DND-41 (cell line): ENCODE results near the gene THBS4.

Source experiments
- EZH2 ChIP-seq: IDR thresholded peaks from 3 replicates; pipeline ENCODE4 v1.6.1; 2012; ENCODE audit warnings: borderline replicate concordance, low read depth, mild to moderate bottlenecking, moderate library complexity, low read length, inconsistent platforms; ENCODE audit not compliant: severe bottlenecking
- TF ChIP-seq, protein P1 (sequence below): IDR thresholded peaks from 2 replicates; pipeline ENCODE4 v1.5.1; 2012; ENCODE audit warnings: borderline replicate concordance, low read length, moderate library complexity, mild to moderate bottlenecking; ENCODE audit not compliant: poor library complexity, severe bottlenecking; ENCODE audit errors: extremely low read depth

DNA sequence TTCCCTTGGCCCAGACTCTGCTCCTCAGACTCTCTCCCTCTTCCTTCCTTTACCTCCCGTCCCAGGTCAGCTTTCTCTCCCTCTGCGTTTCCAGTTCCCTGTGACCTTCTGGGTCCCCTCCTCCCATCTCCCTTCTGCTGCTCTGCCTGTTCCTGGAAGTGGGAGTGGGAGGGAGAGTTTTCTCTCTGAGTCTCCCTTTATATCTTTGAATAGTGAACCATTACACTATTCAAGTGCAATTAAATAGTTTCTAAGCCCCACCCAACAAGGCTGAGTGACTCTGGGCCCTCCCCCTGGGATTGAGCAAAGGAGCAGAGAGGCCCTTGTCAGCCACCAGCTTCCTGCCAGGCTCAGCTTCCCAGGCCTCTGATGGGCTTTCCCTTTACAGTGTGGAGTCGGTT, 34.8 kb downstream of the THBS4 start:
- TF ChIP-seq, protein P1, sequence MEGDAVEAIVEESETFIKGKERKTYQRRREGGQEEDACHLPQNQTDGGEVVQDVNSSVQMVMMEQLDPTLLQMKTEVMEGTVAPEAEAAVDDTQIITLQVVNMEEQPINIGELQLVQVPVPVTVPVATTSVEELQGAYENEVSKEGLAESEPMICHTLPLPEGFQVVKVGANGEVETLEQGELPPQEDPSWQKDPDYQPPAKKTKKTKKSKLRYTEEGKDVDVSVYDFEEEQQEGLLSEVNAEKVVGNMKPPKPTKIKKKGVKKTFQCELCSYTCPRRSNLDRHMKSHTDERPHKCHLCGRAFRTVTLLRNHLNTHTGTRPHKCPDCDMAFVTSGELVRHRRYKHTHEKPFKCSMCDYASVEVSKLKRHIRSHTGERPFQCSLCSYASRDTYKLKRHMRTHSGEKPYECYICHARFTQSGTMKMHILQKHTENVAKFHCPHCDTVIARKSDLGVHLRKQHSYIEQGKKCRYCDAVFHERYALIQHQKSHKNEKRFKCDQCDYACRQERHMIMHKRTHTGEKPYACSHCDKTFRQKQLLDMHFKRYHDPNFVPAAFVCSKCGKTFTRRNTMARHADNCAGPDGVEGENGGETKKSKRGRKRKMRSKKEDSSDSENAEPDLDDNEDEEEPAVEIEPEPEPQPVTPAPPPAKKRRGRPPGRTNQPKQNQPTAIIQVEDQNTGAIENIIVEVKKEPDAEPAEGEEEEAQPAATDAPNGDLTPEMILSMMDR: no peak
- TF ChIP-seq EZH2: no peak
